MM.1S (cell line): ENCODE measurements around the gene LIMCH1.

ENCODE experiments used
- DNase-seq: peaks from one replicate; pipeline ENCODE4 v3.0.0-alpha.2; 2015
- H2AFZ ChIP-seq: fragments of 300-600 bp; sonication (generic); 2 replicates; pipeline ENCODE4 v1.6.0; 2016; ENCODE audit warnings: antibody characterized with exemption, low read length
- H3F3A ChIP-seq: fragments of 300-600 bp; sonication (generic); 2 replicates; pipeline ENCODE4 v1.6.1; 2016; ENCODE audit warnings: mild to moderate bottlenecking, antibody characterized with exemption, low read length, moderate library complexity, mixed read lengths; ENCODE audit not compliant: insufficient read depth
- H3K27ac ChIP-seq: fragments of 300-600 bp; sonication (generic); 2 replicates; pipeline ENCODE4 v1.5.1; 2016; ENCODE audit warnings: mild to moderate bottlenecking, low read length
- H3K27me3 ChIP-seq: fragments of 300-600 bp; sonication (generic); replicated peaks from 2 replicates; pipeline ENCODE4 v1.6.0; 2016; ENCODE audit warnings: low read length; ENCODE audit not compliant: insufficient read depth
- H3K36me3 ChIP-seq: fragments of 300-600 bp; sonication (generic); replicated peaks from 2 replicates; pipeline ENCODE4 v1.6.1; 2016; ENCODE audit warnings: mild to moderate bottlenecking, low read length, mixed read lengths; ENCODE audit not compliant: insufficient read depth
- H3K4me1 ChIP-seq: fragments of 300-600 bp; sonication (generic); 2 replicates; pipeline ENCODE4 v1.6.1; 2016; ENCODE audit warnings: low read length, mixed read lengths
- H3K4me2 ChIP-seq: fragments of 300-600 bp; sonication (generic); 2 replicates; pipeline ENCODE4 v1.6.0; 2016; ENCODE audit warnings: low read depth, low read length
- H3K4me3 ChIP-seq: fragments of 300-600 bp; sonication (generic); 2 replicates; pipeline ENCODE4 v1.5.1; 2016; ENCODE audit warnings: low read length, mixed read lengths
- H3K79me2 ChIP-seq: fragments of 300-600 bp; sonication (generic); 2 replicates; pipeline ENCODE4 v1.6.1; 2016; ENCODE audit warnings: mixed run types, low read length, mixed read lengths
- H3K9ac ChIP-seq: fragments of 300-600 bp; sonication (generic); 2 replicates; pipeline ENCODE4 v1.6.1; 2016; ENCODE audit warnings: low read length, mixed read lengths
- H3K9me2 ChIP-seq: fragments of 300-600 bp; sonication (generic); replicated peaks from 2 replicates; pipeline ENCODE4 v1.6.1; 2016; ENCODE audit warnings: mild to moderate bottlenecking, low read length, mixed read lengths; ENCODE audit not compliant: insufficient read depth
- H3K9me3 ChIP-seq: fragments of 300-600 bp; sonication (generic); replicated peaks from 2 replicates; pipeline ENCODE4 v1.6.1; 2016; ENCODE audit warnings: mild to moderate bottlenecking, low read length, mixed read lengths; ENCODE audit not compliant: insufficient read depth
- H4K20me1 ChIP-seq: fragments of 300-600 bp; sonication (generic); 2 replicates; pipeline ENCODE4 v1.6.1; 2016; ENCODE audit warnings: mild to moderate bottlenecking, low read length, moderate library complexity, mixed read lengths; ENCODE audit not compliant: insufficient read depth
- CTCF ChIP-seq: fragments of 300-600 bp; sonication (generic); IDR thresholded peaks from 2 replicates; pipeline ENCODE4 v1.5.1; 2016; ENCODE audit warnings: antibody characterized with exemption, low read length, mixed read lengths
- EZH2 ChIP-seq: fragments of 300-600 bp; sonication (generic); optimal IDR thresholded peaks from 2 replicates; pipeline ENCODE3; 2017; ENCODE audit warnings: low read depth, mild to moderate bottlenecking, antibody characterized with exemption, low read length, mixed read lengths
- EZH2phosphoT487 ChIP-seq: fragments of 300-600 bp; sonication (generic); IDR thresholded peaks from 2 replicates; pipeline ENCODE4 v1.6.1; 2018; ENCODE audit warnings: antibody characterized with exemption, low read length

The LIMCH1 gene

DNA sequence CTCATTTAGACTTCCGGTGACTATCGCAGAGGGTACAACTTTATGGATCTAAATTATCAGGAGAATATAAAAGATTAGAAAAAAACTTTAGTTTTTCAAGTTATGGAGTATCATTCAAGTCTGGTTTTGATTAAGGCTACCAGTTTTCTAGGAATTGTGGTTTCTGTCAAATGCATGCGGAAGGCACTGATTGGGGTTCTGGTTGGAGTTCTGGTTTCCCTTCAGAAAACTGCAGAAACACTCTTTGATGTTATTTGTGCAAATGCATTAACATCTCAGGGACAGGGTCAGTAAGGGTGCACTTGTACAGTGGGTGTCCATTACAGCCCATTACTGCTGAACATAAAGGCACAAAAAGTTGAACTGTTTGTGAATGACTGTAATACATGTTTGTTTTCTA is 100.2 kb downstream of the LIMCH1 start:
- Histone ChIP-seq H3K9ac (no peak overlapping the region), H3K79me2 (no peaks in the 10 kb centered on the region), H3K4me1 (0 out of 2 replicates have a peak, but pooled peaks cover 4% of the 10 kb centered on the region), H3K27me3 (no peaks in the 10 kb centered on the region), H3K9me2 (no peaks in the 10 kb centered on the region), H3K27ac (no peak overlapping the region), H4K20me1 (no peaks in the 10 kb centered on the region), H3F3A (no peaks in the 10 kb centered on the region), H3K9me3 (no peaks in the 10 kb centered on the region), H3K36me3 (no peaks in the 10 kb centered on the region), H3K4me3 (no peak overlapping the region), H3K4me2 (no peak overlapping the region), H2AFZ (no peak overlapping the region)
- DNase-seq, result no peak
- TF ChIP-seq EZH2, result no peak
- TF ChIP-seq CTCF, result no peak
- no peak for TF ChIP-seq EZH2phosphoT487

DNA sequence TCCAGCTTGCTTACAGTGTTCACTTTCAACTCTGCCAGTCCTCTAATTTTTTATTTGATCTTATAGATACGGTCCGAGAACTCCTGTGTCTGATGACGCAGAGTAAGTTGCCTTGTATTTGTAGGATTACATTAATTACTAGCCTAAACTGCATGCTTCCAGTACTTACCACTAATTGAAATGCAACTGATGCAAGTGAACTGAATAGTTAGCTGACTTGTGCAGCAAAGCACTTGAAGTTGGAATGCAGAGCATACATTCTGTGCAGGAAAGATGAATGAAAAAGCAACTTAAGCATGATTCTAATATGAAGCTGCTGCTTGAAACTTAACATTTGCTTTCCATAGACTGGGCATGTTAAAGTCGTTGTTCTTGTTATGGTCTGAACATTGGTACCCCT is 100.9 kb downstream of the LIMCH1 start:
- no peak for DNase-seq
- Histone ChIP-seq H3K9me2 (no peaks in the 10 kb centered on the region), H3K27ac (no peak overlapping the region), H3K9me3 (no peaks in the 10 kb centered on the region), H3K27me3 (no peaks in the 10 kb centered on the region), H3K36me3 (no peaks in the 10 kb centered on the region), H4K20me1 (no peaks in the 10 kb centered on the region), H3K4me1 (0 out of 2 replicates have a peak, but pooled peaks cover 7% of the 10 kb centered on the region), H2AFZ (no peak overlapping the region), H3K4me2 (no peak overlapping the region), H3K79me2 (no peaks in the 10 kb centered on the region), H3K4me3 (no peak overlapping the region), H3F3A (no peaks in the 10 kb centered on the region), H3K9ac (no peak overlapping the region)
- no peak for TF ChIP-seq CTCF
- no peak for TF ChIP-seq EZH2phosphoT487
- TF ChIP-seq EZH2, result no peak

- no peak overlapping the region for H3K27ac ChIP-seq
Observed at GRCh38 chr4:41639291-41639690, 101.3 kb downstream of the LIMCH1 start.

More at GRCh38 chr4:41639291-41639690, 101.3 kb downstream of the LIMCH1 start:
- Histone ChIP-seq H3K4me3 (no peak overlapping the region), H3K79me2 (no peaks in the 10 kb centered on the region), H3K27me3 (no peaks in the 10 kb centered on the region), H3K36me3 (no peaks in the 10 kb centered on the region), H3K9me3 (no peaks in the 10 kb centered on the region), H2AFZ (no peak overlapping the region), H3K9me2 (no peaks in the 10 kb centered on the region), H3K4me2 (no peak overlapping the region), H3F3A (no peaks in the 10 kb centered on the region), H3K4me1 (0 out of 2 replicates have a peak, but pooled peaks cover 7% of the 10 kb centered on the region), H3K9ac (no peak overlapping the region), H4K20me1 (no peaks in the 10 kb centered on the region)
- DNase-seq, result no peak
- TF ChIP-seq EZH2phosphoT487 (no peak), CTCF (no peak), EZH2 (no peak)
